DLD1 (cell line): ENCODE measurements around the gene LRRC8D.

ENCODE experiments used
- in situ Hi-C: cut with HindIII; loops from 2 replicates; pipeline ENCODE4 v1.10.0; 2017; ENCODE audit warnings: low sequenced_read_pairs

Gene LRRC8D

GRCh38 chr1:89865498-89866382, 44.9 kb downstream of the LRRC8D start:
- in situ Hi-C loops = no loop called here

- in situ Hi-C loops = no loop called here
These were observed 45.7 kb downstream of the LRRC8D start for GRCh38 chr1:89866568-89866967.

GRCh38 chr1:89870998-89871397, 50.2 kb downstream of the LRRC8D start:
- in situ Hi-C loops = no loop called here

GRCh38 chr1:89871768-89872473, 51.1 kb downstream of the LRRC8D start:
- in situ Hi-C loops = no loop called here

GRCh38 chr1:89872567-89872966, 51.7 kb downstream of the LRRC8D start:
- in situ Hi-C loops = no loop called here

- in situ Hi-C loops = no loop called here
These were observed 52.5 kb downstream of the LRRC8D start for GRCh38 chr1:89873288-89873687.

- in situ Hi-C loops = no loop called here
These were observed 52.9 kb downstream of the LRRC8D start for GRCh38 chr1:89873770-89874169.

GRCh38 chr1:89876463-89876862, 55.6 kb downstream of the LRRC8D start:
- in situ Hi-C loops = no loop called here

GRCh38 chr1:89877756-89878155, 56.9 kb downstream of the LRRC8D start:
- in situ Hi-C loops = no loop called here

- in situ Hi-C loops = no loop called here
These were observed 57.4 kb downstream of the LRRC8D start for GRCh38 chr1:89878256-89878655.

- in situ Hi-C loops = no loop called here
These were observed 59.8 kb downstream of the LRRC8D start for GRCh38 chr1:89880679-89881078.

- in situ Hi-C loops = no loop called here
These were observed 60.7 kb downstream of the LRRC8D start for GRCh38 chr1:89881415-89882058.

GRCh38 chr1:89882348-89883029, 61.7 kb downstream of the LRRC8D start:
- in situ Hi-C loops = no loop called here

- in situ Hi-C loops = no loop called here
These were observed 62.2 kb downstream of the LRRC8D start for GRCh38 chr1:89883030-89883379.

- in situ Hi-C loops = no loop called here
These were observed 64.1 kb downstream of the LRRC8D start for GRCh38 chr1:89884718-89885596.

GRCh38 chr1:89887270-89887669, 66.4 kb downstream of the LRRC8D start:
- in situ Hi-C loops = no loop called here

GRCh38 chr1:89887713-89888112, 66.9 kb downstream of the LRRC8D start:
- in situ Hi-C loops = no loop called here

- in situ Hi-C loops = no loop called here
These were observed 67.9 kb downstream of the LRRC8D start for GRCh38 chr1:89888480-89889322.

GRCh38 chr1:89889323-89889615, 68.4 kb downstream of the LRRC8D start:
- in situ Hi-C loops = no loop called here
